KG1 (cell line): ENCODE data around the gene GNG3.
"Not testable (repeated sequence)": the region's sequence is repeated elsewhere in the genome, so short reads cannot be mapped to it uniquely, and the experiment has no call there.

ENCODE experiments used
- DNase-seq: peaks from one replicate; lab custom pipeline; 2025; lab: John Stamatoyannopoulos, UW

The GNG3 gene

GRCh38 chr11:62687508-62688396 is 19.7 kb upstream of the GNG3 start:
- DNase-seq = no peak

GRCh38 chr11:62688491-62688890 is 19.0 kb upstream of the GNG3 start:
- DNase-seq = no peak

DNA sequence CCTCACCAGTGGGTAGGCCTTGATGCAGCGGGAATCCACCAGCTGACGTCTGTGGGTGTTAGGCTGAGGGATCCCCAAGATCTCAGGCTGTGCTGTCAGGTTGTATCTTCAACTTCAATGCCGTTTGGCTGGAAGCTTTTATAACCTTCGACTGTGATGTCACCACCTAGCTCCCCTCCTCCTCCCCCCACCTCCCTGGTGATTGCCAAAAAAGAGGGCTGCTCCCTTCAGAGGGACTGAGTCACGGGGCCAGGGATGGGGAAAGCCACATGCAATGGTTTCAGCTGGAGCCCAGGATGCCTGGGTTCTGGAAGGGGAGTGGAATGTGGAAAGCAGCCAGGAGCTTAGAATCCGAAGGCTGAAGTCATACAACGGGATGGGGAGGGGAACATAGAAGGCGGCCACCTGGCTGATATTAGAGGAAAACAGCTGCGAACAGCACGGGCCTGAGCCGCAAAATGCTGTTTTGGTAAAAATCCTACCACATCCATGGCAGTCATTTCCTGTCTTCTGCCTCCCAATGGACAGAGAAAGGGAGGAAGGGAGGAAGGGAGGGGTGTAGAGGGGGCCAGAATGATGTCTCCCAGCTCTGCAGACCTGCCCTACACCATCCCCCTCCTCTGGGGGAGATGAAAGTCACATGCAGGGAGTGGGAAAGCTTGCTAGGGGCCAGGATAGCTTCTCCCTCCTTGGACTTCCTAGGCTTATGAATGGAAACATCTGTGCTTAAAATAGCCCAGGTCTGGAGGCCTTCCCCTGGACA is 17.9 kb upstream of the GNG3 start, which contains the start of gene LRRN4CL:
Gene LRRN4CL, minus strand, starts transcription at position 110 of the 763 bp plus-strand sequence. CDS start 1,022 bp downstream, outside the sequence.
- DNase-seq = no peak

DNA sequence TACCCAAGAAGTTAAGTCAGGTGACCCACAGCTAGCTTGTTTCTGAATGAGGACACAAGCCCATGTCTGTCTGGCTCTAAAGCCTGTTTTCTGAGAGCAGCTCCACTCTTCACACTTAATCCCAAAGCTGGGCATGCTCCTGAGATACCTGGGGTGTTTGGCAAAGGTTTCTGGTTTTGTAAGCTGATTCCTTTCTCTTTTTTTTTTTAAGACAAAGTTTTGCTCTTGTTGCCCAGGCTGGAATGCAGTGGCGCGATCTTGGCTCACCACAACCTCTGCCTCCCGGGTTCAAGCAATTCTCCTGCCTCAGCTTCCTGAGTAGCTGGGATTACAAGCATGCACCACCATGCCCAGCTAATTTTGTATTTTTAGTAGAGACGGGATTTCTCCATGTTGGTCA is 13.9 kb upstream of the GNG3 start:
- DNase-seq = not testable (repeated sequence)

DNA sequence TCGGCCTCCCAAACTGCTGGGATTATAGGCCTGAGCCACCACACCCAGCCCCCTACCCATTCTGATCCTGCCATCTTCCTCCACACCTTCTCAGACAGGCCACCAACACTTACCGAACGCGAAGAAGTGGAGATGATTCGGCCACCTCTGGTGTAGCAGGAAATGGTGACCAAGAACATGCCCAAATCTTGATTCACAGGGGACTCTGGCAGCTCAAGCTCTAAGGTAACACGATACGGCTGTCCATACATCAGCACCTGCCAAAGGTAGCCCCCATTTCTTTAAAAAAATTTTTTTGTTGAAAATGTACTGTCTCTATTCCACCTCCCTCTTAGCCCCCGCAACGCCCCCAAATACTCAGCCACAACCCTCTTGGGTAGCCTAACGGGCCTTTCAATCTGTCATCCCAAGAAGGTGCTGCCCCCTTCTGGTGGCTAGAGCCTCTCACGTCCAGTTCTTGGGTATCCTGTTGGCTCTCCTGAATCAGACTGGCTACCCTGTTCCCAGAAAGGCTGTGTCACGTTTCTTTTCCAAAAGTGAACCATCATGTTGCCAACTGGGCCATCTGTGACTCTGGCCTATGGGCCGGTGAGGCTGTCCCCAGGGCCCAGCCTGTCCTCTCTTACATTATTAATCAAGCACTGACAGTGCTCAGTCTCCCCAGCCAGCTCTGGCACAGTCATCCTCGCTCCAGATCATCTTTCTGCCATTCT is 12.9 kb upstream of the GNG3 start:
- peak; percentile 72 for DNase-seq

- no peak for DNase-seq
Measured at GRCh38 chr11:62702246-62702645, 5.2 kb upstream of the GNG3 start.

DNA sequence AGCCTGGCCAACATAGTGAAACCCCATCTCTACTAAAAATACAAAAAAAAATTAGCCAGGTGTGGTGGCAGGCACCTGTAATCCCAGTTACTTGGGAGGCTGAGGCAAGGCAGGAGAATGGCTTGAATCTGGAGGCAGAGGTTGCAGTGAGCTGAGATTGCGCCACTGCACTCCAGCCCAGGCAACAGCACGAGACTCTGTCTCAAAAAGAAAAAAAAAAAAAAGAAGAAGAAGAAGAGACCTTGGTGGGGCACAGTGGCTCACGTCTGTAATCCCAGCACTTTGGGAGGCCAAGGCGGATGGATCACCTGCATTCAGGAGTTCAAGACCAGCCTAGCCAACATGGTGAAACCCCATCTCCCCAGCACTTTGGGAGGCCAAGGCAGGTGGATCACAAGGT is 3.6 kb upstream of the GNG3 start:
- not testable (repeated sequence) for DNase-seq

DNA sequence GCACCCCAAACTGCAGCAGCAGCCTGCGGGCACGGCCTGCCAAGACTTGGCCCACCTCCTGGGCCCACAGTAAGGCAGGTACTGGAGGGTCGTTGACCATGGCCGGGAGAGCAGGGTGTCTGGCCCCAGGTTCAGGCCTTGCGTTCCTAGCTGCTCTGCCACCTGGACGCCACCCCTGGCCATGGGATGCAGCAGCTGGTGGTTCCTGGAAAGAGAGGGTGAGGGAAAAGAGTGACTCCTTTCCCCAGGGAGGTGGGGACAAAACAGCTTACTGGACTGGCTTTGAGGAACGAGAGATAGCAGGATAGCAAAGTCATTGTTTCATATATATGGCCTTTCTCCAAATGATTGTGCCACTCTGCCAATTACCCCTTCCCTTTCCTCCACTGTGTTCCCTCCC is 2.1 kb upstream of the GNG3 start:
- DNase-seq = no peak

GRCh38 chr11:62705880-62706849 is 1.3 kb upstream of the GNG3 start:
- DNase-seq = peak; percentile 94

DNA sequence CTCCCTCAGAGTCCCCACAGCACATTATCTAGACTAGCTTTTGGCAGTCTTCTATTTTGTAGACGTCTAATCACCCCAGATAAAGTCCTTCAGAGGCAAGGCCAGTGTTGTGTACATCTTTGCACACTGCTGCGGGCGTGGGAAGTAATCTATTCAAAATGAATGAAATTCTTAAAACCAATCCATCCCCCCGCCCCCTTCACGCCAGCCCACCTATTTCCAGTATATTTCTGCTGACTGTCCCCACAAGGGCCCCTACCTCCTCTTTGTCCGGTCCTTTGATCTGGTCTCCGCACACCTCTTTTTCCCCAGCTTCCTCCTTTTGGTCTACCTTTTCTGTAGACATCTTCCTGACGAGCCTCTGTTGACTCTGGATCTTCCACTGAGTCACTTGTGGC is 627 bp upstream of the GNG3 start:
- no peak for DNase-seq

GRCh38 chr11:62708392-62708791 is 916 bp downstream of the GNG3 start:
- DNase-seq = no peak

DNA sequence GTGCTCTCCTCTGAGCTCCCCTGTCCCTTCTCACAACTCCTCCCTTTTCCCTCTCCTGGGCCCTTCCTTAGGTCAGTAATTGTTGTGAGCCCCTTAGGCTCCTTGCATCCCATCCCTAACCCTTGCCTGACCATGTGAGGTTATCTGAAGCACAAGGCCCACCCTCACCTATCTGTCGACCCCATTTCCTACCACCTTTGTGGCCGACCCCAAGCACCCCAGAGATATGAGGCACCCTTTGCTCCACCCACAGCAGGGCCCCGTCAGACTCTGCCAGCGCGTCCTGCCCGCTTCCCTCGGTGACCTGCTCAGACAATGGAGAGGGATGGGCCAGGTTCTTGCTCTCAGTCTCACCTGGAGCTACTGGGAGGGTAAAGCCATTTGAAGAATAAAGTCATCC is 1.3 kb downstream of the GNG3 start:
- DNase-seq = no peak

GRCh38 chr11:62709247-62710000 is 1.9 kb downstream of the GNG3 start:
- DNase-seq = no peak

- no peak for DNase-seq
Measured at GRCh38 chr11:62710001-62710345, 2.5 kb downstream of the GNG3 start.

DNA sequence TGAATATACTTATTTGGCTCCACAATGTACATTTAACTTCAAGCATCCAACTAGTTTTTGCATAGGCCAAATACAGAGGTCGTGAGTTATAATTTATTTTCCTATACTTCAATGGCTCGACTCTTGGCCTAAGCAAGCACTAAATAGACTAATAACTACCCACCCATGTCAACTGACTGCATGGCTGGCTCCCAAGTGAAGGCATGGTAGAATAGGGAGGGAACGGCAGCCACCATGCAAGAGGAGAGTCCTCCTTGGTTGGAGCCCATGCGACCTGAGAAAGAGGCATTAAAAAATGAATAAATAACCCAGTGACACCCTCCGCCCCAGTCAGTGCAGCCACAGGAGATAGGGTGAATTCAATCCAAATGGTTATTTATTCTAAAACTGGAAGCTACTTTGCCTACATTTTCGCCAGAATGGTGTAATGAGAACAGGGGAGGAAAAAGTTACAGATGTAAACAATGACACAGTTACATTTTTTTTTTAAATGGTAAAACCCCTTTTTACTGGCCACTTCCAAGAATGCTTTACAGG is 4.9 kb downstream of the GNG3 start:
- DNase-seq = no peak

GRCh38 chr11:62712861-62713260 is 5.4 kb downstream of the GNG3 start:
- no peak for DNase-seq

GRCh38 chr11:62713343-62713742 is 5.9 kb downstream of the GNG3 start:
- no peak for DNase-seq

GRCh38 chr11:62715150-62716130 is 8.0 kb downstream of the GNG3 start:
- no peak for DNase-seq

DNA sequence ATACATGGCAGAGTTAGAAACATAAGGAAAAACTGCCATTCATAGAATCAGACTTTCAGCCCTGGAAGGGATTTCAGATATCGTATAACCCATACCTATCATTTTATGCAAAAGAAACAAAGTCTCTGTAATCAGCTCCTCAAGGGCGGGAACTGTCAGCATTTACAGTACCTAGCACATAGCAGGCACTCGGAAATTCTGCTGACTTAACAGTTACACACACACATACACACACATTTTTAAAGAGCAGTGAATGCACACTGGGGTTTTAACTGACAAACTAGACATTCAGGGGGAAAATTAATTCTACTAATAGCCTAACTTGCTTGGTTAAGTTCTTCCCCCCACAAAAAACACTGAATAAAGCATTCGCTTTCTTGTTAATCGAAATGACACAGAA is 8.7 kb downstream of the GNG3 start:
- no peak for DNase-seq
